Duodenal mucosa (tissue), 2 donors: ENCODE results near the gene KRTAP10-11.
A peak's percentile ranks its signal among the peaks of the same experiment; 100 is the strongest.
"Not testable (repeated sequence)": the region's sequence is repeated elsewhere in the genome, so short reads cannot be mapped to it uniquely, and the experiment has no call there.

ENCODE experiments used
- H3K27ac ChIP-seq: one replicate; pipeline ENCODE4 v1.7.0; 2013; ENCODE audit warnings: low read depth, low read length
- H3K27me3 ChIP-seq, 2 donors: one replicate each; pipeline ENCODE4 v1.7.0; 2013; ENCODE audit warnings: low read length in 2 of 2, control low read depth in 1 of 2; ENCODE audit not compliant: insufficient read depth in 2 of 2, control insufficient read depth in 1 of 2
- H3K36me3 ChIP-seq, 2 donors: one replicate each; pipeline ENCODE4 v1.7.0; 2013; ENCODE audit warnings: low read length in 2 of 2, control low read depth in 1 of 2; ENCODE audit not compliant: insufficient read depth in 2 of 2, control insufficient read depth in 1 of 2
- H3K4me1 ChIP-seq, 2 donors: one replicate each; pipeline ENCODE4 v1.7.0; 2013; ENCODE audit warnings: low read length in 2 of 2, control low read depth in 1 of 2; ENCODE audit not compliant: insufficient read depth in 2 of 2, control insufficient read depth in 1 of 2
- H3K4me3 ChIP-seq, 2 donors: one replicate each; pipeline ENCODE4 v1.7.0; 2013; ENCODE audit warnings: low read length in 2 of 2, low read depth in 1 of 2
- H3K9ac ChIP-seq, 2 donors: one replicate each; pipeline ENCODE4 v1.7.0; 2013; ENCODE audit warnings: low read length in 2 of 2, low read depth in 1 of 2
- H3K9me3 ChIP-seq, 2 donors: one replicate each; pipeline ENCODE4 v1.7.0; 2013; ENCODE audit warnings: low read length in 2 of 2, control low read depth in 1 of 2; ENCODE audit not compliant: control insufficient read depth in 1 of 2

Gene KRTAP10-11

GRCh38 chr21:44650973-44651675 lies 4.9 kb downstream of the KRTAP10-11 start:
- Histone ChIP-seq H3K27ac (no peak overlapping the region), H3K9ac (no peak overlapping the region), H3K27me3 (no peaks in the 10 kb centered on the region), H3K4me1 (no peaks in the 10 kb centered on the region), H3K36me3 (no peaks in the 10 kb centered on the region), H3K4me3 (no peak overlapping the region), H3K9me3 (no peaks in the 10 kb centered on the region)

GRCh38 chr21:44653123-44653522 lies 6.9 kb downstream of the KRTAP10-11 start:
- Histone ChIP-seq H3K9ac (no peak overlapping the region), H3K27ac (no peak overlapping the region), H3K4me3 (no peak overlapping the region), H3K9me3 (no peaks in the 10 kb centered on the region), H3K27me3 (no peaks in the 10 kb centered on the region), H3K36me3 (no peaks in the 10 kb centered on the region), H3K4me1 (no peaks in the 10 kb centered on the region)

- H3K27ac ChIP-seq: no peak overlapping the region
- no peaks in the 10 kb centered on the region for H3K9me3 ChIP-seq
- H3K36me3 ChIP-seq: no peaks in the 10 kb centered on the region
- H3K9ac ChIP-seq: no peak overlapping the region
- peaks cover 0 to 4% of the 10 kb centered on the region in 2 donors for H3K4me1 ChIP-seq
- H3K27me3 ChIP-seq: no peaks in the 10 kb centered on the region
- no peak overlapping the region for H3K4me3 ChIP-seq
These were observed 7.7 kb downstream of the KRTAP10-11 start for GRCh38 chr21:44653656-44654575.

- Histone ChIP-seq H3K9ac (no peak within 1 kb of the TSS), H3K4me3 (no peak within 1 kb of the TSS), H3K36me3 (no peaks in the 10 kb centered on the region), H3K9me3 (no peaks in the 10 kb centered on the region), H3K27ac (no peak within 1 kb of the TSS), H3K27me3 (no peaks in the 10 kb centered on the region), H3K4me1 (peaks cover 0 to 4% of the 10 kb centered on the region in 2 donors)
These were observed 8.5 kb downstream of the KRTAP10-11 start, which contains the start of gene KRTAP12-4 for GRCh38 chr21:44654576-44655175. Gene KRTAP12-4, minus strand, starts transcription at chr21:44654659. Its CDS starts 45 bp downstream, at chr21:44654614.

- Histone ChIP-seq H3K36me3 (no peaks in the 10 kb centered on the region), H3K9ac (peak overlapping the region in 1 of 2 donors; percentile 4), H3K27me3 (no peaks in the 10 kb centered on the region), H3K27ac (no peak overlapping the region), H3K9me3 (no peaks in the 10 kb centered on the region), H3K4me3 (no peak overlapping the region), H3K4me1 (peaks cover 0 to 4% of the 10 kb centered on the region in 2 donors)
These were observed 10.7 kb downstream of the KRTAP10-11 start for GRCh38 chr21:44656868-44657267.

GRCh38 chr21:44657635-44658540 lies 11.7 kb downstream of the KRTAP10-11 start, which contains the start of gene KRTAP12-3:
Gene KRTAP12-3, plus strand, starts transcription at chr21:44657932. Its CDS starts 48 bp downstream, at chr21:44657980.
- Histone ChIP-seq H3K9ac (peak within 1 kb of the TSS in 1 of 2 donors; percentile 4), H3K4me1 (peaks cover 0 to 4% of the 10 kb centered on the region in 2 donors), H3K36me3 (no peaks in the 10 kb centered on the region), H3K4me3 (no peak within 1 kb of the TSS), H3K27me3 (no peaks in the 10 kb centered on the region), H3K27ac (peak within 1 kb of the TSS; percentile 28), H3K9me3 (no peaks in the 10 kb centered on the region)

GRCh38 chr21:44658541-44658910 lies 12.3 kb downstream of the KRTAP10-11 start:
- Histone ChIP-seq H3K27ac (no peak overlapping the region), H3K4me1 (peaks cover 0 to 4% of the 10 kb centered on the region in 2 donors), H3K4me3 (no peak overlapping the region), H3K27me3 (no peaks in the 10 kb centered on the region), H3K9me3 (no peaks in the 10 kb centered on the region), H3K9ac (no peak overlapping the region), H3K36me3 (no peaks in the 10 kb centered on the region)

GRCh38 chr21:44658913-44659595 lies 12.8 kb downstream of the KRTAP10-11 start:
- Histone ChIP-seq H3K4me1 (peaks cover 0 to 4% of the 10 kb centered on the region in 2 donors), H3K9ac (no peak overlapping the region), H3K9me3 (no peaks in the 10 kb centered on the region), H3K36me3 (no peaks in the 10 kb centered on the region), H3K27ac (no peak overlapping the region), H3K4me3 (no peak overlapping the region), H3K27me3 (no peaks in the 10 kb centered on the region)

GRCh38 chr21:44661567-44661966 lies 15.4 kb downstream of the KRTAP10-11 start:
- H3K36me3 ChIP-seq, H3K4me3 ChIP-seq, H3K9ac ChIP-seq, H3K27ac ChIP-seq, H3K27me3 ChIP-seq, H3K9me3 ChIP-seq, H3K4me1 ChIP-seq: not testable (repeated sequence)
